Measurements from ENCODE around the gene MRPL48.

Gene MRPL48

GRCh38 chr11:73830261-73830660, 42.6 kb downstream of the MRPL48 start:
- no peak overlapping the region for H2BK15ac ChIP-seq (ENCODE audit: low read length)
- peaks cover 0 to 2% of the 10 kb centered on the region in 2 donors for H3K4me1 ChIP-seq (ENCODE audit: control insufficient read depth in 2 of 2, insufficient read depth in 1 of 2, low read depth in 1 of 2, low read length in 2 of 2)
- H2AFZ ChIP-seq (ENCODE audit: low read length) = no peak overlapping the region
- DNase-seq (ENCODE audit: low spot score) = no peak
- no peak overlapping the region for H3K4ac ChIP-seq (ENCODE audit: low read length)
- peaks cover 0 to 46% of the 10 kb centered on the region in 2 donors for H3K36me3 ChIP-seq (replicated peaks in 1 of 2; ENCODE audit: control insufficient read depth in 2 of 2, insufficient read depth in 2 of 2, low read length in 2 of 2)
- no peak overlapping the region for H3K9ac ChIP-seq (ENCODE audit: low read depth, low read length, poor library complexity)
- H3K18ac ChIP-seq (ENCODE audit: low read length) = no peak overlapping the region
- H3K27me3 ChIP-seq (ENCODE audit: control insufficient read depth in 3 of 3, insufficient read depth in 3 of 3, low read depth in 1 of 3, low read length in 3 of 3) = no peaks in the 10 kb centered on the region
- H3K27ac ChIP-seq (replicated peaks; ENCODE audit: low read length) = no peak overlapping the region
- no peak overlapping the region for H4K8ac ChIP-seq (ENCODE audit: low read depth, low read length)
- no peaks in the 10 kb centered on the region for H3K9me3 ChIP-seq (replicated peaks in 1 of 2; ENCODE audit: control insufficient read depth in 2 of 2, insufficient read depth in 1 of 2, low read depth in 1 of 2, low read length in 2 of 2)
- H4K91ac ChIP-seq (ENCODE audit: low read depth, low read length, poor library complexity) = no peak overlapping the region
- no peak overlapping the region for H2BK5ac ChIP-seq (ENCODE audit: low read length)
- H3K4me2 ChIP-seq (ENCODE audit: insufficient read depth, low read length, poor library complexity, severe bottlenecking) = no peak overlapping the region
- no peak overlapping the region for H3K14ac ChIP-seq (ENCODE audit: low read length)
- H3K23ac ChIP-seq (ENCODE audit: low read depth, low read length, poor library complexity) = no peak overlapping the region
- H2AK5ac ChIP-seq (ENCODE audit: low read depth, low read length) = no peak overlapping the region
- no peak overlapping the region for H3K4me3 ChIP-seq (ENCODE audit: low read length in 2 of 2)
- H2BK120ac ChIP-seq (ENCODE audit: low read depth, low read length) = no peak overlapping the region
- no peaks in the 10 kb centered on the region for H3K79me1 ChIP-seq (ENCODE audit: low read depth, low read length)
- WGBS, 2 donors (ENCODE audit: extremely low coverage in 2 of 2, insufficient read length in 2 of 2, insufficient replicate concordance in 1 of 2) = no CpG with 5 or more reads among the region's 1 CpG
- no peak overlapping the region for H2BK12ac ChIP-seq (ENCODE audit: low read length)

- no peak overlapping the region for H2AK5ac ChIP-seq (ENCODE audit: low read depth, low read length)
- H3K18ac ChIP-seq (ENCODE audit: low read length) = no peak overlapping the region
- no peak overlapping the region for H3K4me2 ChIP-seq (ENCODE audit: insufficient read depth, low read length, poor library complexity, severe bottlenecking)
- H3K4ac ChIP-seq (ENCODE audit: low read length) = no peak overlapping the region
- H3K27ac ChIP-seq (replicated peaks; ENCODE audit: low read length) = no peak overlapping the region
- no peak overlapping the region for H2BK120ac ChIP-seq (ENCODE audit: low read depth, low read length)
- H3K27me3 ChIP-seq (ENCODE audit: control insufficient read depth in 3 of 3, insufficient read depth in 3 of 3, low read depth in 1 of 3, low read length in 3 of 3) = no peaks in the 10 kb centered on the region
- H3K9ac ChIP-seq (ENCODE audit: low read depth, low read length, poor library complexity) = no peak overlapping the region
- no peak overlapping the region for H2AFZ ChIP-seq (ENCODE audit: low read length)
- H2BK12ac ChIP-seq (ENCODE audit: low read length) = no peak overlapping the region
- H4K91ac ChIP-seq (ENCODE audit: low read depth, low read length, poor library complexity) = no peak overlapping the region
- H3K36me3 ChIP-seq (replicated peaks in 1 of 2; ENCODE audit: control insufficient read depth in 2 of 2, insufficient read depth in 2 of 2, low read length in 2 of 2) = peaks cover 0 to 28% of the 10 kb centered on the region in 2 donors
- H3K4me1 ChIP-seq (ENCODE audit: control insufficient read depth in 2 of 2, insufficient read depth in 1 of 2, low read depth in 1 of 2, low read length in 2 of 2) = peaks cover 0 to 2% of the 10 kb centered on the region in 2 donors
- no peaks in the 10 kb centered on the region for H3K79me1 ChIP-seq (ENCODE audit: low read depth, low read length)
- no peak overlapping the region for H3K4me3 ChIP-seq (ENCODE audit: low read length in 2 of 2)
- no peak overlapping the region for H2BK5ac ChIP-seq (ENCODE audit: low read length)
- no peak overlapping the region for H3K23ac ChIP-seq (ENCODE audit: low read depth, low read length, poor library complexity)
- H4K8ac ChIP-seq (ENCODE audit: low read depth, low read length) = no peak overlapping the region
- no peak overlapping the region for H3K14ac ChIP-seq (ENCODE audit: low read length)
- no peaks in the 10 kb centered on the region for H3K9me3 ChIP-seq (replicated peaks in 1 of 2; ENCODE audit: control insufficient read depth in 2 of 2, insufficient read depth in 1 of 2, low read depth in 1 of 2, low read length in 2 of 2)
- no peak overlapping the region for H2BK15ac ChIP-seq (ENCODE audit: low read length)
- DNase-seq (ENCODE audit: low spot score) = no peak
- WGBS, 2 donors (ENCODE audit: extremely low coverage in 2 of 2, insufficient read length in 2 of 2, insufficient replicate concordance in 1 of 2) = no CpG with 5 or more reads among the region's 2 CpGs
Measured at GRCh38 chr11:73833067-73833466, 45.4 kb downstream of the MRPL48 start.

DNA sequence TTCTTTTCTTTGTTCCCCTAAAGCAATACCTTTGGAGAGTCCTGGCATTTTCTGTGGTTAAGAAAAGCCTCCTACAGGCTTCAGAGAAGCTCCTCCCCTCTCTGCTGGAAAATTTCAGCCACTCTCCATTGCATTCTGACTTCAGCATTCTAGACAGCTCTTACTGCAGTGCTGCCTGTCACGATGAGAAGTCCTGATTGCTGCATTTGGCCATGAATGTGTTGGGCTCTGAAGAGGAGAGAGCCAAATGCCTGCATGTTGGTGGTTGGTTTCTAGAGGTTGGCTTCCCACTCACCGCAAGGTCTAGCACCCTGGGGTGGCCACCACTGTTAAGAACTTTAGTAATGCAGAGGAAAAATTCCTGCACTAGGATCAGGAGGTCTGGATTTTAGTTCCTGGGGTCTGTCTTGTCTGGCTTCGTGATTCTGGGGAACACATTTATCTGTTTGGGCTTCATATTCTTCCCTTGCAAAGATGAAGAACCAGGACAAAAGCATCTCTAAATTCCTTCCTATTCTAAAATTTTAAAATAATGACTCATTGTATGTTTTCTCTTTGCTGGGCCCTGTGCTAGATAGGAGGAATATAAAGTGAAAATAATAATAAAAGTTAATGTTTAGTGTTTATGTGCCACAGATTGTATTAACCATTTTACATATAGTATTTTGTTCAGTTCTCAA, 50.9 kb downstream of the MRPL48 start:
- no peak overlapping the region for H3K4me2 ChIP-seq (ENCODE audit: insufficient read depth, low read length, poor library complexity, severe bottlenecking)
- peak overlapping the region; percentile 17 for H2AFZ ChIP-seq (ENCODE audit: low read length)
- no peak overlapping the region for H2BK120ac ChIP-seq (ENCODE audit: low read depth, low read length)
- no peaks in the 10 kb centered on the region for H3K9me3 ChIP-seq (replicated peaks in 1 of 2; ENCODE audit: control insufficient read depth in 2 of 2, insufficient read depth in 1 of 2, low read depth in 1 of 2, low read length in 2 of 2)
- no peaks in the 10 kb centered on the region for H3K27me3 ChIP-seq (ENCODE audit: control insufficient read depth in 3 of 3, insufficient read depth in 3 of 3, low read depth in 1 of 3, low read length in 3 of 3)
- H3K4ac ChIP-seq (ENCODE audit: low read length) = no peak overlapping the region
- H2BK12ac ChIP-seq (ENCODE audit: low read length) = no peak overlapping the region
- no peak overlapping the region for H4K8ac ChIP-seq (ENCODE audit: low read depth, low read length)
- H3K14ac ChIP-seq (ENCODE audit: low read length) = no peak overlapping the region
- peaks cover 2 to 11% of the 10 kb centered on the region in 2 donors for H3K36me3 ChIP-seq (replicated peaks in 1 of 2; ENCODE audit: control insufficient read depth in 2 of 2, insufficient read depth in 2 of 2, low read length in 2 of 2)
- H2BK5ac ChIP-seq (ENCODE audit: low read length) = no peak overlapping the region
- H4K91ac ChIP-seq (ENCODE audit: low read depth, low read length, poor library complexity) = no peak overlapping the region
- H2BK15ac ChIP-seq (ENCODE audit: low read length) = no peak overlapping the region
- H3K23ac ChIP-seq (ENCODE audit: low read depth, low read length, poor library complexity) = no peak overlapping the region
- H3K4me3 ChIP-seq (ENCODE audit: low read length in 2 of 2) = no peak overlapping the region
- H2AK5ac ChIP-seq (ENCODE audit: low read depth, low read length) = no peak overlapping the region
- H3K18ac ChIP-seq (ENCODE audit: low read length) = peak overlapping the region; percentile 21
- peaks cover 6 to 7% of the 10 kb centered on the region in 2 donors for H3K4me1 ChIP-seq (ENCODE audit: control insufficient read depth in 2 of 2, insufficient read depth in 1 of 2, low read depth in 1 of 2, low read length in 2 of 2)
- no CpG with 5 or more reads among the region's 3 CpGs for WGBS, 2 donors (ENCODE audit: extremely low coverage in 2 of 2, insufficient read length in 2 of 2, insufficient replicate concordance in 1 of 2)
- DNase-seq (ENCODE audit: low spot score) = no peak
- H3K79me1 ChIP-seq (ENCODE audit: low read depth, low read length) = no peaks in the 10 kb centered on the region
- H3K27ac ChIP-seq (replicated peaks; ENCODE audit: low read length) = peak overlapping the region; percentile 18
- no peak overlapping the region for H3K9ac ChIP-seq (ENCODE audit: low read depth, low read length, poor library complexity)

GRCh38 chr11:73839123-73839457, 51.4 kb downstream of the MRPL48 start:
- H2BK120ac ChIP-seq (ENCODE audit: low read depth, low read length) = no peak overlapping the region
- no peak overlapping the region for H2AFZ ChIP-seq (ENCODE audit: low read length)
- no peak overlapping the region for H2BK12ac ChIP-seq (ENCODE audit: low read length)
- no peaks in the 10 kb centered on the region for H3K27me3 ChIP-seq (ENCODE audit: control insufficient read depth in 3 of 3, insufficient read depth in 3 of 3, low read depth in 1 of 3, low read length in 3 of 3)
- H3K27ac ChIP-seq (replicated peaks; ENCODE audit: low read length) = no peak overlapping the region
- no peaks in the 10 kb centered on the region for H3K9me3 ChIP-seq (replicated peaks in 1 of 2; ENCODE audit: control insufficient read depth in 2 of 2, insufficient read depth in 1 of 2, low read depth in 1 of 2, low read length in 2 of 2)
- peaks cover 6 to 7% of the 10 kb centered on the region in 2 donors for H3K4me1 ChIP-seq (ENCODE audit: control insufficient read depth in 2 of 2, insufficient read depth in 1 of 2, low read depth in 1 of 2, low read length in 2 of 2)
- no peak overlapping the region for H4K8ac ChIP-seq (ENCODE audit: low read depth, low read length)
- no peak overlapping the region for H3K4me2 ChIP-seq (ENCODE audit: insufficient read depth, low read length, poor library complexity, severe bottlenecking)
- no peak overlapping the region for H3K4ac ChIP-seq (ENCODE audit: low read length)
- no peak overlapping the region for H3K18ac ChIP-seq (ENCODE audit: low read length)
- no peak overlapping the region for H2BK5ac ChIP-seq (ENCODE audit: low read length)
- H3K79me1 ChIP-seq (ENCODE audit: low read depth, low read length) = no peaks in the 10 kb centered on the region
- no peak overlapping the region for H3K23ac ChIP-seq (ENCODE audit: low read depth, low read length, poor library complexity)
- no peak overlapping the region for H2BK15ac ChIP-seq (ENCODE audit: low read length)
- no peak overlapping the region for H3K14ac ChIP-seq (ENCODE audit: low read length)
- DNase-seq (ENCODE audit: low spot score) = no peak
- H4K91ac ChIP-seq (ENCODE audit: low read depth, low read length, poor library complexity) = no peak overlapping the region
- H2AK5ac ChIP-seq (ENCODE audit: low read depth, low read length) = no peak overlapping the region
- H3K36me3 ChIP-seq (replicated peaks in 1 of 2; ENCODE audit: control insufficient read depth in 2 of 2, insufficient read depth in 2 of 2, low read length in 2 of 2) = peaks cover 2 to 16% of the 10 kb centered on the region in 2 donors
- no peak overlapping the region for H3K4me3 ChIP-seq (ENCODE audit: low read length in 2 of 2)
- no peak overlapping the region for H3K9ac ChIP-seq (ENCODE audit: low read depth, low read length, poor library complexity)
